GM12878 (cell line): ENCODE data around the gene SYNJ2. TPM values are rescaled to one million over a fixed set of nuclear protein-coding genes. Genes with fewer than 3 reads are reported as not detected.

Source experiments
- ATAC-seq: fragments of 200-7000 bp; cut with Tn5 transposase; 3 replicates; pipeline ENCODE4 v1.9.1; 2020; ENCODE audit warnings: mild to moderate bottlenecking, moderate library complexity
- BruUV-seq: library from RNA; stranded (reverse); fragments of 400-500 nt; replicated peaks from 2 replicates; lab custom pipeline; 2021; lab: Mats Ljungman, UMichigan
- CTCF ChIA-PET: fragments of 300-600 bp; sonication (Branson Sonifier 250); formaldehyde crosslinking; extraction: SDS; loops from one replicate; lab custom pipeline; 2021; ENCODE audit warnings: inconsistent platforms; lab: Yijun Ruan, JAX
- POLR2A ChIA-PET: fragments of 350-600 bp; formaldehyde crosslinking; extraction: SDS; loops from one replicate; lab custom pipeline; 2021; ENCODE audit warnings: inconsistent platforms; lab: Charles Lee
- RAD21 ChIA-PET: fragments of 300-600 bp; sonication (Branson Sonifier 250); formaldehyde crosslinking; loops from one replicate; lab custom pipeline; 2023; ENCODE audit warnings: antibody characterized with exemption; ENCODE audit not compliant: unreplicated experiment; lab: Charles Lee
- SMC1A ChIA-PET: fragments of 300-600 bp; sonication (Branson Sonifier 250); formaldehyde crosslinking; loops from one replicate; lab custom pipeline; 2023; ENCODE audit not compliant: unreplicated experiment, uncharacterized antibody; lab: Charles Lee
- DNase-seq: peaks from one replicate; pipeline ENCODE4 v3.0.0-alpha.2; 2011; ENCODE audit warnings: low read depth, low spot score
- FAIRE-seq: peaks from 3 replicates; lab custom pipeline; 2011; peaks lifted over from hg19 to GRCh38; lab: Jason Lieb, UNC
- H2AFZ ChIP-seq: 2 replicates; pipeline ENCODE4 v1.6.0; 2011; ENCODE audit warnings: low read depth, low read length, control low read depth; ENCODE audit not compliant: control insufficient read depth
- H3K27ac ChIP-seq: 2 replicates; pipeline ENCODE4 v1.5.1; 2011; ENCODE audit warnings: control low read depth; ENCODE audit not compliant: control insufficient read depth, insufficient read depth
- H3K27me3 ChIP-seq, 2 experiments: replicated peaks in 1 of 2; 2 replicates each; pipeline versions ENCODE4 v1.6.0 to v1.6.1; 2011; ENCODE audit warnings: low read length in 1 of 2; ENCODE audit not compliant: control insufficient read depth in 2 of 2, insufficient read depth in 2 of 2
- H3K36me3 ChIP-seq, 2 experiments: 2 replicates each; pipeline ENCODE4 v1.5.1; 2011; ENCODE audit warnings: low read length in 1 of 2; ENCODE audit not compliant: control insufficient read depth in 2 of 2, insufficient read depth in 2 of 2
- H3K4me1 ChIP-seq: 2 replicates; pipeline ENCODE4 v1.6.1; 2011; ENCODE audit warnings: mild to moderate bottlenecking, low read length, moderate library complexity, mixed read lengths; ENCODE audit not compliant: control insufficient read depth, insufficient read depth
- H3K4me2 ChIP-seq: 2 replicates; pipeline ENCODE4 v1.6.0; 2011; ENCODE audit warnings: control low read depth; ENCODE audit not compliant: control insufficient read depth, insufficient read depth
- H3K4me3 ChIP-seq: fragments of 200-600 bp; sonication (generic); 2 replicates; pipeline ENCODE4 v1.5.1; 2016
- H3K79me2 ChIP-seq: 2 replicates; pipeline ENCODE4 v1.6.0; 2011; ENCODE audit warnings: low read length; ENCODE audit not compliant: control insufficient read depth, insufficient read depth
- H3K9ac ChIP-seq: 2 replicates; pipeline ENCODE4 v1.8.0; 2011; ENCODE audit warnings: low read length, control low read depth, mixed read lengths; ENCODE audit not compliant: control insufficient read depth, insufficient read depth
- H3K9me3 ChIP-seq: replicated peaks from 3 replicates; pipeline ENCODE4 v1.5.1; 2011; ENCODE audit warnings: mild to moderate bottlenecking, low read length; ENCODE audit not compliant: control insufficient read depth, insufficient read depth
- H4K20me1 ChIP-seq: 2 replicates; pipeline ENCODE4 v1.6.0; 2011; ENCODE audit not compliant: control insufficient read depth, insufficient read depth
- CHD1 ChIP-seq: IDR thresholded peaks from 2 replicates; pipeline ENCODE4 v1.6.1; 2012; ENCODE audit warnings: low read depth, low read length, improper control_type of control experiment
- CHD2 ChIP-seq: IDR thresholded peaks from 2 replicates; pipeline ENCODE4 v1.6.1; 2011; ENCODE audit warnings: low read depth, low read length, improper control_type of control experiment, borderline replicate concordance
- FOXK2 ChIP-seq: fragments of 450-650 bp; IDR thresholded peaks from 2 replicates; pipeline ENCODE4 v1.6.1; 2017; ENCODE audit warnings: mild to moderate bottlenecking, moderate library complexity
- HCFC1 ChIP-seq: fragments of 150-350 bp; IDR thresholded peaks from 2 replicates; pipeline ENCODE4 v1.6.1; 2014; ENCODE audit warnings: low read length
- HDAC2 ChIP-seq: fragments of 200-600 bp; sonication (generic); IDR thresholded peaks from 2 replicates; pipeline ENCODE4 v1.6.1; 2017
- IRF4 ChIP-seq: IDR thresholded peaks from 2 replicates; pipeline ENCODE4 v1.6.1; 2011; ENCODE audit warnings: low read depth, low read length
- POLR2AphosphoS2 ChIP-seq: IDR thresholded peaks from 2 replicates; pipeline ENCODE4 v1.6.1; 2011; ENCODE audit warnings: low read depth, mild to moderate bottlenecking, low read length, improper control_type of control experiment, moderate library complexity
- SIN3A ChIP-seq: IDR thresholded peaks from 2 replicates; pipeline ENCODE4 v1.6.1; 2012; ENCODE audit warnings: low read depth, low read length, improper control_type of control experiment
- SPI1 ChIP-seq: IDR thresholded peaks from 2 replicates; pipeline ENCODE4 v1.6.1; 2011; ENCODE audit warnings: low read depth, mild to moderate bottlenecking, low read length, moderate library complexity, borderline replicate concordance; ENCODE audit not compliant: insufficient read depth
- YY1 ChIP-seq: IDR thresholded peaks from 2 replicates; pipeline ENCODE4 v1.6.1; 2011; ENCODE audit warnings: low read depth, mild to moderate bottlenecking, low read length
- ZNF217 ChIP-seq: fragments of 450-650 bp; IDR thresholded peaks from 2 replicates; pipeline ENCODE4 v1.6.1; 2017; ENCODE audit warnings: antibody characterized with exemption, mild to moderate bottlenecking
- WGBS: methylation state at CpG from one replicate; pipeline ENCODE4 v1.1.6; 2016; ENCODE audit warnings: low lambda C conversion rate; ENCODE audit not compliant: insufficient replicate concordance, insufficient coverage; ENCODE audit errors: missing lambda C conversion rate; 5-methylcytosine and 5-hydroxymethylcytosine counted together
- in situ Hi-C: fragments of 300-500 bp; cut with MboI; formaldehyde crosslinking; loops from 9 replicates; pipeline ENCODE4 v1.14.3; 2018; ENCODE audit warnings: mixed read lengths
- intact Hi-C: fragments of 100-400 bp; cut with micrococcal nuclease; formaldehyde crosslinking; loops from one replicate; pipeline ENCODE4 v1.14.2; 2022; ENCODE audit not compliant: unreplicated experiment
- polyA plus RNA-seq, 11 experiments: library from polyadenylated mRNA; depleted of rRNA in 4 of 11; unstranded in 6 of 11; stranded (reverse) in 5 of 11; fragments of >200 nt; fragmentation: Nextera tagmentation in 4 of 11; fragmentation: Illumina TruSeq in 1 of 11; extraction: Ambion mirVana in 4 of 11; extraction: Trizol in 1 of 11; gene quantifications; 1 replicate in 1 of 11; 2 replicates in 10 of 11; pipeline versions ENCODE4 v1.2.1 to v1.2.3, GENCODE V29; 2011 to 2016; ENCODE audit warnings: inconsistent platforms in 2 of 11, missing spikeins in 2 of 11, low read depth in 1 of 11
- total RNA-seq, 4 experiments: library from RNA; depleted of rRNA in 3 of 4; stranded (reverse); fragments of >200 nt in 3 of 4; fragmentation: Illumina TruSeq in 1 of 4; extraction: Trizol in 1 of 4; gene quantifications; 2 replicates each; pipeline versions ENCODE4 v1.2.1 to v1.2.3, GENCODE V29; 2013 to 2021
- TF ChIP-seq, protein P1 (sequence below), 3 experiments: IDR thresholded peaks in 2 of 3; conservative IDR thresholded peaks in 1 of 3; 2 replicates each; pipeline ENCODE4 v1.5.1; 2011; ENCODE audit warnings: low read depth in 3 of 3, low read length in 3 of 3, mild to moderate bottlenecking in 3 of 3, control low read depth in 2 of 3, moderate library complexity in 2 of 3, inconsistent platforms in 1 of 3, mixed read lengths in 1 of 3; ENCODE audit not compliant: control insufficient read depth in 2 of 3, insufficient read depth in 1 of 3; ENCODE audit errors: extremely low read depth in 1 of 3
- TF ChIP-seq, protein P2 (sequence below): IDR thresholded peaks from 2 replicates; pipeline ENCODE4 v1.6.1; 2011; ENCODE audit warnings: borderline replicate concordance, low read depth, mild to moderate bottlenecking, moderate library complexity, mixed read lengths, low read length; ENCODE audit not compliant: insufficient read depth; ENCODE audit errors: extremely low read length
- TF ChIP-seq, protein P3 (sequence below): fragments of 450-650 bp; IDR thresholded peaks from 2 replicates; pipeline ENCODE4 v1.6.1; 2017; ENCODE audit warnings: mild to moderate bottlenecking
- TF ChIP-seq, protein P4 (sequence below): IDR thresholded peaks from 2 replicates; pipeline ENCODE4 v1.6.1; 2011; ENCODE audit warnings: low read depth, mild to moderate bottlenecking, low read length, moderate library complexity, borderline replicate concordance; ENCODE audit errors: extremely low read depth
- TF ChIP-seq, protein P5 (sequence below): IDR thresholded peaks from 2 replicates; pipeline ENCODE4 v1.6.1; 2011; ENCODE audit warnings: mild to moderate bottlenecking, low read depth, low read length, moderate library complexity; ENCODE audit not compliant: insufficient replicate concordance

Gene SYNJ2
- total and polyA plus RNA-seq, 10 of the 15 experiments (the other 5 are each of a cell fraction or from before 2014, with no cell fraction given): 0.11 to 1.8 (median 0.57) TPM

DNA sequence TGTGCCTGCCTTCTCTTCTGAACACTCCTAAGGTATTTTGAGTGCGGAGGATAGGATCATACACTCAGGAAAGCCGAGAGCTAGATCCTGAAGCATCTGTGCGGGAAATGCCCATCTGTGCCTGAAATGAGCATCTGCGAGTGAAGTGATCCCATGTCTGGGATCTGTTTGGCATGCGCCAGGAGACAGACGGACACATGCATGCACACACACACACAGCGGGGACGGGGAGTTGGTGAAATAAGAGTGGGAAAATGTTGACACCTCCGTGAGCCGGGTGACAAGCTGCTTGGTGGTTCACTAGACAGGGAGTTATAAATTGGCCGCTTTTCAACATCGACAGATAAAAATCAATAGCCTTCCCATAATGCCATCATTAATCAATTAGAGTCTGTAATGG lies 13.8 kb downstream of the SYNJ2 start:
- WGBS: 95% methylated on average over 12 of the region's 12 CpGs
- Histone ChIP-seq H3K27ac (no peak overlapping the region), H3K79me2 (peaks cover 3% of the 10 kb centered on the region), H3K9me3 (no peaks in the 10 kb centered on the region), H4K20me1 (no peaks in the 10 kb centered on the region), H3K4me2 (no peak overlapping the region), H3K4me3 (no peak overlapping the region), H3K9ac (no peak overlapping the region), H2AFZ (no peak overlapping the region), H3K36me3 (no peaks in the 10 kb centered on the region), H3K4me1 (no peaks in the 10 kb centered on the region; the same call in 1 of the 2 replicates), H3K27me3 (no peaks in the 10 kb centered on the region)
- FAIRE-seq: no peak
- intact Hi-C loops (no loop called here), in situ Hi-C loops (no loop called here)
- POLR2A ChIA-PET: interaction anchor here (0.6 kb wide), 1 partner anchor 81 kb away, joined by 3 read pairs; no protein-coding TSS in a partner anchor
- SMC1A ChIA-PET: interaction anchor here (1.0 kb wide), 1 partner anchor 77 kb away, joined by 3 read pairs; no protein-coding TSS in a partner anchor
- CTCF ChIA-PET: no interaction called here
- DNase-seq: no peak
- BruUV-seq: no TSS peak
- RAD21 ChIA-PET: no interaction called here
- ATAC-seq: no peak
- TF ChIP-seq HCFC1 (no peak), ZNF217 (no peak), HDAC2 (no peak), IRF4 (no peak), FOXK2 (no peak), YY1 (no peak), CHD1 (no peak), SIN3A (no peak), POLR2AphosphoS2 (no peak), CHD2 (no peak), SPI1 (no peak)
- TF ChIP-seq, protein P1, sequence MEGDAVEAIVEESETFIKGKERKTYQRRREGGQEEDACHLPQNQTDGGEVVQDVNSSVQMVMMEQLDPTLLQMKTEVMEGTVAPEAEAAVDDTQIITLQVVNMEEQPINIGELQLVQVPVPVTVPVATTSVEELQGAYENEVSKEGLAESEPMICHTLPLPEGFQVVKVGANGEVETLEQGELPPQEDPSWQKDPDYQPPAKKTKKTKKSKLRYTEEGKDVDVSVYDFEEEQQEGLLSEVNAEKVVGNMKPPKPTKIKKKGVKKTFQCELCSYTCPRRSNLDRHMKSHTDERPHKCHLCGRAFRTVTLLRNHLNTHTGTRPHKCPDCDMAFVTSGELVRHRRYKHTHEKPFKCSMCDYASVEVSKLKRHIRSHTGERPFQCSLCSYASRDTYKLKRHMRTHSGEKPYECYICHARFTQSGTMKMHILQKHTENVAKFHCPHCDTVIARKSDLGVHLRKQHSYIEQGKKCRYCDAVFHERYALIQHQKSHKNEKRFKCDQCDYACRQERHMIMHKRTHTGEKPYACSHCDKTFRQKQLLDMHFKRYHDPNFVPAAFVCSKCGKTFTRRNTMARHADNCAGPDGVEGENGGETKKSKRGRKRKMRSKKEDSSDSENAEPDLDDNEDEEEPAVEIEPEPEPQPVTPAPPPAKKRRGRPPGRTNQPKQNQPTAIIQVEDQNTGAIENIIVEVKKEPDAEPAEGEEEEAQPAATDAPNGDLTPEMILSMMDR (IDR thresholded peaks at IDR 0.05 in 2 of 3, conservative IDR thresholded peaks at IDR 0.05 in 1 of 3; ENCODE audit: control insufficient read depth in 2 of 3, extremely low read depth in 1 of 3, insufficient read depth in 1 of 3, low read depth in 3 of 3, low read length in 3 of 3): no peak
- TF ChIP-seq, protein P2, sequence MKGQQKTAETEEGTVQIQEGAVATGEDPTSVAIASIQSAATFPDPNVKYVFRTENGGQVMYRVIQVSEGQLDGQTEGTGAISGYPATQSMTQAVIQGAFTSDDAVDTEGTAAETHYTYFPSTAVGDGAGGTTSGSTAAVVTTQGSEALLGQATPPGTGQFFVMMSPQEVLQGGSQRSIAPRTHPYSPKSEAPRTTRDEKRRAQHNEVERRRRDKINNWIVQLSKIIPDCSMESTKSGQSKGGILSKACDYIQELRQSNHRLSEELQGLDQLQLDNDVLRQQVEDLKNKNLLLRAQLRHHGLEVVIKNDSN: no peak
- TF ChIP-seq, protein P3, sequence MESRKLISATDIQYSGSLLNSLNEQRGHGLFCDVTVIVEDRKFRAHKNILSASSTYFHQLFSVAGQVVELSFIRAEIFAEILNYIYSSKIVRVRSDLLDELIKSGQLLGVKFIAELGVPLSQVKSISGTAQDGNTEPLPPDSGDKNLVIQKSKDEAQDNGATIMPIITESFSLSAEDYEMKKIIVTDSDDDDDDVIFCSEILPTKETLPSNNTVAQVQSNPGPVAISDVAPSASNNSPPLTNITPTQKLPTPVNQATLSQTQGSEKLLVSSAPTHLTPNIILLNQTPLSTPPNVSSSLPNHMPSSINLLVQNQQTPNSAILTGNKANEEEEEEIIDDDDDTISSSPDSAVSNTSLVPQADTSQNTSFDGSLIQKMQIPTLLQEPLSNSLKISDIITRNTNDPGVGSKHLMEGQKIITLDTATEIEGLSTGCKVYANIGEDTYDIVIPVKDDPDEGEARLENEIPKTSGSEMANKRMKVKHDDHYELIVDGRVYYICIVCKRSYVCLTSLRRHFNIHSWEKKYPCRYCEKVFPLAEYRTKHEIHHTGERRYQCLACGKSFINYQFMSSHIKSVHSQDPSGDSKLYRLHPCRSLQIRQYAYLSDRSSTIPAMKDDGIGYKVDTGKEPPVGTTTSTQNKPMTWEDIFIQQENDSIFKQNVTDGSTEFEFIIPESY: no peak
- TF ChIP-seq, protein P4, sequence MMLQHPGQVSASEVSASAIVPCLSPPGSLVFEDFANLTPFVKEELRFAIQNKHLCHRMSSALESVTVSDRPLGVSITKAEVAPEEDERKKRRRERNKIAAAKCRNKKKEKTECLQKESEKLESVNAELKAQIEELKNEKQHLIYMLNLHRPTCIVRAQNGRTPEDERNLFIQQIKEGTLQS: no peak
- TF ChIP-seq, protein P5, sequence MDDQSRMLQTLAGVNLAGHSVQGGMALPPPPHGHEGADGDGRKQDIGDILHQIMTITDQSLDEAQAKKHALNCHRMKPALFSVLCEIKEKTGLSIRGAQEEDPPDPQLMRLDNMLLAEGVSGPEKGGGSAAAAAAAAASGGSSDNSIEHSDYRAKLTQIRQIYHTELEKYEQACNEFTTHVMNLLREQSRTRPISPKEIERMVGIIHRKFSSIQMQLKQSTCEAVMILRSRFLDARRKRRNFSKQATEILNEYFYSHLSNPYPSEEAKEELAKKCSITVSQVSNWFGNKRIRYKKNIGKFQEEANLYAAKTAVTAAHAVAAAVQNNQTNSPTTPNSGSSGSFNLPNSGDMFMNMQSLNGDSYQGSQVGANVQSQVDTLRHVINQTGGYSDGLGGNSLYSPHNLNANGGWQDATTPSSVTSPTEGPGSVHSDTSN: no peak
